ENCODE data around the gene AMBP. TPM values are rescaled to one million over a fixed set of nuclear protein-coding genes. Genes with fewer than 3 reads are reported as not detected.

AMBP gene
- total RNA-seq, 1 donor from 2014 or later, result not detected

DNA sequence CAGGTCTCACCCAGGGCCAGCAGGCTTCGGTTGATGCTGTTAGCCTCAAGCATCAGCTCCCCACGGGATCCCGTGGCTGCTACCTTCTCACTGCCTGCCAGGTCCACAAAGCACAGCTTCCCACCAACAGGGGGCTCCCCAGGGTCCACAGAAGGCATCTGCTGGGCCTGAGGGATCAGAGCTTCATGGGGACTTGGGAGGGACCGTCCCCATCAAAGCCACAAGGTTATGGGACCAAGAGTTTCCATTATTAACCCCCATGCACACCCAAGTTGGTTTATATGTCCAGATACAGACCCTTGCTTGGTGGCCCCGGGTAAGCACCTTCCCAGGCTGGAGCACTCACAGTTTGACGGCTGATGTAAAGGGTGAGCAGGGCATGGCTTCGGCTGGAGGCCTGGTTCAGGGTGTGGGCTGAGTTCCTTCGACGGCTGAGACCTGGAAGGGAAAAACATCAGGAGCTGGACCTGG lies 18.0 kb upstream of the AMBP start:
- TF ChIP-seq, protein P1, sequence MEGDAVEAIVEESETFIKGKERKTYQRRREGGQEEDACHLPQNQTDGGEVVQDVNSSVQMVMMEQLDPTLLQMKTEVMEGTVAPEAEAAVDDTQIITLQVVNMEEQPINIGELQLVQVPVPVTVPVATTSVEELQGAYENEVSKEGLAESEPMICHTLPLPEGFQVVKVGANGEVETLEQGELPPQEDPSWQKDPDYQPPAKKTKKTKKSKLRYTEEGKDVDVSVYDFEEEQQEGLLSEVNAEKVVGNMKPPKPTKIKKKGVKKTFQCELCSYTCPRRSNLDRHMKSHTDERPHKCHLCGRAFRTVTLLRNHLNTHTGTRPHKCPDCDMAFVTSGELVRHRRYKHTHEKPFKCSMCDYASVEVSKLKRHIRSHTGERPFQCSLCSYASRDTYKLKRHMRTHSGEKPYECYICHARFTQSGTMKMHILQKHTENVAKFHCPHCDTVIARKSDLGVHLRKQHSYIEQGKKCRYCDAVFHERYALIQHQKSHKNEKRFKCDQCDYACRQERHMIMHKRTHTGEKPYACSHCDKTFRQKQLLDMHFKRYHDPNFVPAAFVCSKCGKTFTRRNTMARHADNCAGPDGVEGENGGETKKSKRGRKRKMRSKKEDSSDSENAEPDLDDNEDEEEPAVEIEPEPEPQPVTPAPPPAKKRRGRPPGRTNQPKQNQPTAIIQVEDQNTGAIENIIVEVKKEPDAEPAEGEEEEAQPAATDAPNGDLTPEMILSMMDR (IDR thresholded peaks at IDR 0.05; ENCODE audit: insufficient read depth, low read length, poor library complexity, severe bottlenecking), result peak; percentile 41

DNA sequence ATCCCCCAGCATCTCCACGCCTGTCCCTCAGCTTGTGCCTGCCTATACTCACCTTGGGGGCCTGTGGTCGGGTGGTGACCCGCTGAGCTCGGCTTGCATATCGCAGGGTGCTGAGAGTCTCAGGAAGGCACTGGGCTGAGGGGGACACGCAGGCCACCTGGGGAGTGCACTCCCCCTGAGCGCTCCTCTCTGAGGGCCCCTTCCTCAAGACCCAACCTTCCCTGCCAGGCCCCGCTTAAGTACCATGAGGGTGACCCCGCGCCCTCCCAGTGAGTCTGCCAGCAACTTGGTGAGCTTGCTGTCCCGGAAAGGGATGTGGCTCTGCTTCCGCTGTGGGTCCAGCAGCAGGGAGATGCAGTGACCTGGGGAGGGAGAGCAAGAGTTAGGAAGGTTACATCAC lies 16.9 kb upstream of the AMBP start:
- Histone ChIP-seq H3K4me3 (ENCODE audit: low read depth, low read length) (no peak overlapping the region), H3K36me3 (ENCODE audit: control insufficient read depth, insufficient read depth, low read length) (peaks cover 7% of the 10 kb centered on the region), H3K27me3 (ENCODE audit: control insufficient read depth, insufficient read depth, low read length) (no peaks in the 10 kb centered on the region)
- TF ChIP-seq, protein P1 (IDR thresholded peaks at IDR 0.05; ENCODE audit: insufficient read depth, low read length, poor library complexity, severe bottlenecking), result no peak
- DNase-seq (ENCODE audit: low read depth), result no peak

More for the DNA sequence above, 18.0 kb upstream of the AMBP start:
- peaks cover 7% of the 10 kb centered on the region for H3K36me3 ChIP-seq (ENCODE audit: control insufficient read depth, insufficient read depth, low read length)
- H3K27me3 ChIP-seq (ENCODE audit: control insufficient read depth, insufficient read depth, low read length), result no peaks in the 10 kb centered on the region
- no peak for DNase-seq (ENCODE audit: low read depth)
- no peak overlapping the region for H3K4me3 ChIP-seq (ENCODE audit: low read depth, low read length)

DNA sequence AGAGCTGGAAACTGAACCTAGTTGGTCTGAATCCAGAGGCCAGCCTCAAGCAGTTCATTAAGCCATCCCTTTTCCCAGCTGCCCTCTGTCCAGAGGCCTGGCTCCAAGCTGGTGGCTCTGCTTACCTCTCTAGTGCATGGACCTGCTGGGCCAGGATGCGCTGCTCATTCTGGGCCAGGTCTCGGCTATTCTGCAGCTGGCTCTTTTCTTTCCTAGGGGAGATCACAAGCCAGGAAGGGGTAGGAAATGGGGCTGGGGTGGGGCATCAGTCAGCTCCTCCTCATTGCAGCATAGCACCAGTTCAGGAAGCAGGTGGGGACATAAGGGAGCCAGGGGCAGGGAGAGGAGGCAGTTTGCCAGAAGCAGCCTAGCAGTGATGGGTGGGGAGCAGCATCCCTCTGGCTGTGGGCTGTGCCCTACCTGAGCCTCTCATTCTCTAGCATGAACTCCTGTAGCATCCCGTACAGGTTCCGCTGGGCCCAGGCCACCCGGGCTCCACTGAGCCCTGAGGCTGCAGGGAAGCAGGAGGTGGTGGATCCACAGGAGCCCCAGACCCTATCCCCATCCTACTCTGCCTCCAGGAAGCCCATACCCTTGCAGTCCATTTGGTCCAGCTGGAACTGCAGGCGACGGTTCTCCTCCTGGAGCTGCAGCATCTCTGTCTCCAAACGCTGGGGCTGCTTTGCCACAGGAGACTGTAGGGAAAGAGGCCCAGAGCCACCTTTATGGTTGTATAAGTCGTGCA lies 15.8 kb upstream of the AMBP start:
- no peaks in the 10 kb centered on the region for H3K27me3 ChIP-seq (ENCODE audit: control insufficient read depth, insufficient read depth, low read length)
- DNase-seq (ENCODE audit: low read depth), result no peak
- TF ChIP-seq, protein P1 (IDR thresholded peaks at IDR 0.05; ENCODE audit: insufficient read depth, low read length, poor library complexity, severe bottlenecking), result no peak
- H3K4me3 ChIP-seq (ENCODE audit: low read depth, low read length), result no peak overlapping the region
- H3K36me3 ChIP-seq (ENCODE audit: control insufficient read depth, insufficient read depth, low read length), result peaks cover 7% of the 10 kb centered on the region

DNA sequence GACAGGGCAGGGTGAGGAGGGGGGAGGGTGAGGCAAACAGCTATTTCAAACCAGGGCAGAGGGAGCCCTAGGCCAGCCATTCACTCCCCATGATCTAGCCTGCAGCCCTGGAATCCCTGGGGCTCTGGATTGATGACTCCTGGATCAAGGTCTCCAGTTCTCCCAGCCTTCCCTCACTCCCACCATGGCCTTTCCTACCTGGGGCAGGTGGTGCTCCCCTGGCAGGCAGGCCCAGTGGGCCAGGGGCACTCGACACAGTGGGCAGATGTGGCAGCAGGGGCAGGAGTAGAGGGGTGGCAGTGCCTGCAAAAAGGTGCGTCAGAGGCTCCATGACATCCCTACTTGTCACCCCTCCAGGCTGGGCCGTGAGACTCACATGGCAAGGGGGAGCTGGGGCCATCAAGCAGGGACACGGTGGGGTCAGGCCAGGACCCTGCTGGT lies 15.0 kb upstream of the AMBP start:
- Histone ChIP-seq H3K36me3 (ENCODE audit: control insufficient read depth, insufficient read depth, low read length) (peaks cover 7% of the 10 kb centered on the region), H3K27me3 (ENCODE audit: control insufficient read depth, insufficient read depth, low read length) (no peaks in the 10 kb centered on the region), H3K4me3 (ENCODE audit: low read depth, low read length) (no peak overlapping the region)
- TF ChIP-seq, protein P1 (IDR thresholded peaks at IDR 0.05; ENCODE audit: insufficient read depth, low read length, poor library complexity, severe bottlenecking), result no peak
- no peak for DNase-seq (ENCODE audit: low read depth)

DNA sequence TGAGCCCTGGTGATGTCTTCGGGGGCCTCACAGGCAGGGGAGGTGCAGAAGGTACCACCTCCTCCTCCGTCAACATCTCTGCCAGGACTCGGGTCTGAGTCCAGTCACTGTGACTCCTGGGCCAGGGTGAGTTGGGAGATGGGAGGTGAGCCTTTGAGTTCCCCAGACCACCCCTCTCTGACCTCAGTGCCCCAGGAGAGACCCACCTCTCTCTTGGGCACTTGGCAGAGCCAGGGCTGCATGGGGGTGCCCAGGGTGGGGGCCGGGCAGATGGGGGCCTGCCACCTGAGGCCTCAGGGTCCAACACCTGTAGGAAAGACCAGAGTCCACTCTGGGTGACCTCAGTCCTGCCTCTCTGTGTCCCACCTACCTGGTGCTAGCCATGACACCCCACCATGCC lies 14.2 kb upstream of the AMBP start:
- H3K4me3 ChIP-seq (ENCODE audit: low read depth, low read length), result no peak overlapping the region
- TF ChIP-seq, protein P1 (IDR thresholded peaks at IDR 0.05; ENCODE audit: insufficient read depth, low read length, poor library complexity, severe bottlenecking), result no peak
- H3K36me3 ChIP-seq (ENCODE audit: control insufficient read depth, insufficient read depth, low read length), result peaks cover 7% of the 10 kb centered on the region
- no peaks in the 10 kb centered on the region for H3K27me3 ChIP-seq (ENCODE audit: control insufficient read depth, insufficient read depth, low read length)
- no peak for DNase-seq (ENCODE audit: low read depth)

DNA sequence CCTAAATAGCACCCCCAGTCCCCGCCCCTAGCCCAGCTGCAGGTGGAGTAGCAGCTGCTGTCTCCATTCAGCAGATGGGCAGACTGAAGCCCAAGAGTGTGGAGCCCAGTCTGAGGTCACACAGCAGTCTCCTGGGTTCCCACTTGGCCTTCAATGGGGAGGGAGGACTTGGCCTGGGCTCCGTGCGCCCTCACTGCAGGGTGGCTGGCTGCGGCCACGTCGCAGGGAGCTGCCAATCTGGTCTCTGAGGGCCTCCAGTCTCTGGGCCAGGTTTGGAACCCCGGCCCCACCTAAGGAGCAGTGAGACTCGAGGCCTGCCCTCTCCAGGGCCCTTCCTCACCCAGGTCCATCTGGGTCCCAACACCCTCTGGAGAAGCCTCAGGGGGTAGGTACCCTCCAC lies 13.6 kb upstream of the AMBP start:
- DNase-seq (ENCODE audit: low read depth), result no peak
- Histone ChIP-seq H3K36me3 (ENCODE audit: control insufficient read depth, insufficient read depth, low read length) (peaks cover 7% of the 10 kb centered on the region), H3K27me3 (ENCODE audit: control insufficient read depth, insufficient read depth, low read length) (no peaks in the 10 kb centered on the region), H3K4me3 (ENCODE audit: low read depth, low read length) (no peak overlapping the region)
- TF ChIP-seq, protein P1 (IDR thresholded peaks at IDR 0.05; ENCODE audit: insufficient read depth, low read length, poor library complexity, severe bottlenecking), result no peak
